ENCODE data around the gene JPT2.

Gene JPT2

DNA sequence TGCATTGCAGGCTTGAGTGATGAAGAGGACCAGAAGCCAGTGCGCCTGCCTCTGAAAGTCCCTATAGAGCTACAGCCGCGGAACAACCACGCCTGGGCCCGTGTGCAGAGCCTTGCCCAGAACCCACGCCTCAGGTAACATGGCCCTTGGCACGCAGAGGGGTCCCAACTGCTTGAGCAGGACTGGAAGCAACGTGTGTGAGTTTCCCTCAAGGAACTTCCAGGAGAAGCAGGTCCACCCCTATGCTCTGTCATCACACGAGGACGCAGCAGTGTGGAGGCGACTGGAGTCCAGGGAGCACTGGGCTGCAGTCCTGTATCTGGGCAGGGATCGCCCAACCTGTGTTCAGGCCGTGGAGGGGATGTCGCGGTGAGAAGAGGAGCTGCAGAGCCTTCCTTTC lies 25.1 kb upstream of the JPT2 start:
- TF ChIP-seq, protein P1, sequence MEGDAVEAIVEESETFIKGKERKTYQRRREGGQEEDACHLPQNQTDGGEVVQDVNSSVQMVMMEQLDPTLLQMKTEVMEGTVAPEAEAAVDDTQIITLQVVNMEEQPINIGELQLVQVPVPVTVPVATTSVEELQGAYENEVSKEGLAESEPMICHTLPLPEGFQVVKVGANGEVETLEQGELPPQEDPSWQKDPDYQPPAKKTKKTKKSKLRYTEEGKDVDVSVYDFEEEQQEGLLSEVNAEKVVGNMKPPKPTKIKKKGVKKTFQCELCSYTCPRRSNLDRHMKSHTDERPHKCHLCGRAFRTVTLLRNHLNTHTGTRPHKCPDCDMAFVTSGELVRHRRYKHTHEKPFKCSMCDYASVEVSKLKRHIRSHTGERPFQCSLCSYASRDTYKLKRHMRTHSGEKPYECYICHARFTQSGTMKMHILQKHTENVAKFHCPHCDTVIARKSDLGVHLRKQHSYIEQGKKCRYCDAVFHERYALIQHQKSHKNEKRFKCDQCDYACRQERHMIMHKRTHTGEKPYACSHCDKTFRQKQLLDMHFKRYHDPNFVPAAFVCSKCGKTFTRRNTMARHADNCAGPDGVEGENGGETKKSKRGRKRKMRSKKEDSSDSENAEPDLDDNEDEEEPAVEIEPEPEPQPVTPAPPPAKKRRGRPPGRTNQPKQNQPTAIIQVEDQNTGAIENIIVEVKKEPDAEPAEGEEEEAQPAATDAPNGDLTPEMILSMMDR (IDR thresholded peaks at IDR 0.05; ENCODE audit: low read depth, low read length, missing control alignments) = no peak
- peaks cover 57% of the 10 kb centered on the region for H3K36me3 ChIP-seq (replicated peaks)
- no peaks in the 10 kb centered on the region for H3K27me3 ChIP-seq (replicated peaks)
- no peak overlapping the region for H3K27ac ChIP-seq
- in situ Hi-C loops (cut with HindIII; ENCODE audit: low pct_ligation_motif_present, low sequenced_read_pairs) = no loop called here
- no peak overlapping the region for H3K4me3 ChIP-seq (ENCODE audit: low read depth, low read length)
- DNase-seq = no peak

DNA sequence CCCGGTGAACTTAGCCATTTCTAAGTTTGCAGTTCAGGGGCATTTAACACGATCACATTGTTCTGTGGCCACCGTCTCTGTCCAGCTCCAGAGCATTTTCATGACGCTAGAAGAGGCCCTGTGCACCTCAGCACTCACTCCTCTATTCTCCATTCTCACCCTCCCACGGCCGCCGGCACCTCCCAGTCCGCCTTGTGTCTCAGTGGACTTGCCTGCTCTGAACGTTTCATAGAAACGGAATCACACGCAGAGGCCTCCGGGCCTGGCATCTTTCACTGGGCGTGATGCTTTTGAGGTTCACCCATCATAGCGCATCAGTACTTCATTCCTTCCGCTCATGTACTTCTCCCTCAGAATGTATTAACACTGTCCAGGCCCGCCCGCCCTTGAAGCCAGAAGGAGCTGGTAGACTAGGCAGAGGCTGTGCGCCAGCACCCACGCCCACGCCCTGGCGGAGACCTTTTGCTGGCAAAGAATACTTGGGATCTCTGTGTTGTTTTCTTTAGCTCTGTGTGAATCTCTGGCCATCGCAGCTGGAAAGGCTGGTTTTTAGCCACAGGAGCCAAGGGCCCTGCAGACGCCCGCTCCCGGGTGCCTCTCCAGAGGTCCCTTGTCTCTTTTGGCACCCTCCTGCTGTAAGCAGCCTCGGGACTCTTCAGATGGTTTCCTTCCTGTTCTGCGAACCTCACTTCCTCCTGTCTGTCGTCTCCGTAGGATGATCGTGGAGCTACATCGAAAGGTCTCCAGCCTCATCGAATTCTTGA lies 23.4 kb upstream of the JPT2 start:
- Histone ChIP-seq H3K4me3 (ENCODE audit: low read depth, low read length) (no peak overlapping the region), H3K36me3 (replicated peaks) (peaks cover 61% of the 10 kb centered on the region), H3K27ac (no peak overlapping the region), H3K27me3 (replicated peaks) (no peaks in the 10 kb centered on the region)
- DNase-seq = no peak
- TF ChIP-seq, protein P1 (IDR thresholded peaks at IDR 0.05; ENCODE audit: low read depth, low read length, missing control alignments) = no peak
- in situ Hi-C loops (cut with HindIII; ENCODE audit: low pct_ligation_motif_present, low sequenced_read_pairs) = no loop called here

DNA sequence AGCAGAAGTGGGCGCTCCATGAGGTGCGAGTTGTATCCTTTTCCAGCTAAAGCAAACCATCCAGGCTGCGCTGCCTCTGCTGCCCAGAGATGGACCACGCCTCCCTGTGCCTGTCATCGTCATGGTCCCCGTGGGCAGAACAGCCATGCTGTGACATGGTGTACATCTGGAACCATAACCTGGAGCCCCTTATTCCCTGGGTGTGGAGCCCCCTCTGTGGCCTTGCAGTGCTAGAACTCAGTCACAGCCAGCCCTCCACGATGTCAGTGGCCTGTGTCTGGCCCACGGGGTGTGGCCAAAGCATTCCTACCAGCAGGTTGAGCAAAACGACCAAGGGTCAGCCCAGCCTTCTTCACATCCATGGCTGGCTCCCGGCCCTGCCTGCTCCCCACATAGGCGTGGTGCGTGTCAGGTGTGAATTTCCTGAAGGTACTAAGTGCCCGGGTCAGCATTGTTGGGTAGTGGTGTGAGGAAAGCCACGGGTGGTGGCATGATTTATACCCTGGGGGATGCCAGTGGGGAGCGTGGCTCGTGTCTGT lies 22.7 kb upstream of the JPT2 start:
- peaks cover 67% of the 10 kb centered on the region for H3K36me3 ChIP-seq (replicated peaks)
- no peak overlapping the region for H3K27ac ChIP-seq
- in situ Hi-C loops (cut with HindIII; ENCODE audit: low pct_ligation_motif_present, low sequenced_read_pairs) = no loop called here

DNA sequence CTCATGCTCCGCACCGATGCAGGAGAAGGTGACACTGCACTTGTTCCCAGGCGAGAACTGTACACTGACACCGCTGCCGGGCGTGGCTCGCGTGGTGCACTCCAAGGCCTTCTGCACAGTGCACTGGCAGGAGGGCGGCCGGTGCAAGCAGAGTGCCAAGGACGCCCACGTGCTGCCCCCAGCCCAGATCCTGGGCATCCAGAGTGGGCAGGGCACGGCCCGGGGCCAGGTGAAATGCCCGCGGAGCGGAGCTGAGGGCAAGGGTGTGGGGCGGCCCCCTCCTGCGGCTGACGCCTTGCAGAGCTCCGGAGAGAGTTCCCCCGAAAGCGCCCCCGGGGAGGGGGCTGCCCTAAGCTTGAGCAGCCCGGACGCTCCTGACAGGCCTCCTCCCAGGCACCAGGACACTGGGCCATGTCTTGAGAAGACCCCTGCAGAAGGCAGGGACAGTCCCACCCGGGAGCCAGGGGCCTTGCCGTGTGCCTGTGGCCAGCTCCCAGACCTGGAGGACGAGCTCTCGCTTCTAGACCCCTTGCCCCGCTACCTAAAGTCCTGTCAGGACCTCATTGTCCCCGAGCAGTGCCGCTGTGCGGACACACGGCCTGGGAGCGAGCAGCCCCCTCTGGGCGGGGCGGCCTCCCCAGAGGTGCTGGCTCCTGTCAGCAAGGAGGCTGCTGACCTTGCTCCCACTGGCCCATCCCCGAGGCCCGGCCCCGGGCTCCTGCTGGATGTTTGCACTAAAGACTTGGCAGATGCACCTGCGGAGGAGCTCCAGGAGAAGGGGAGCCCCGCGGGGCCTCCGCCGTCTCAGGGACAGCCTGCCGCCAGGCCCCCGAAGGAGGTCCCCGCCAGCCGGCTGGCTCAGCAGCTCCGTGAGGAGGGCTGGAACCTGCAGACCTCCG lies 21.9 kb upstream of the JPT2 start:
- Histone ChIP-seq H3K36me3 (replicated peaks) (peaks cover 66% of the 10 kb centered on the region), H3K27me3 (replicated peaks) (no peaks in the 10 kb centered on the region), H3K27ac (no peak overlapping the region), H3K4me3 (ENCODE audit: low read depth, low read length) (no peak overlapping the region)
- TF ChIP-seq, protein P1 (IDR thresholded peaks at IDR 0.05; ENCODE audit: low read depth, low read length, missing control alignments) = no peak
- no peak for DNase-seq
- in situ Hi-C loops (cut with HindIII; ENCODE audit: low pct_ligation_motif_present, low sequenced_read_pairs) = no loop called here

More for the DNA sequence above, 22.7 kb upstream of the JPT2 start:
- DNase-seq = no peak
- TF ChIP-seq, protein P1 (IDR thresholded peaks at IDR 0.05; ENCODE audit: low read depth, low read length, missing control alignments) = no peak
- Histone ChIP-seq H3K4me3 (ENCODE audit: low read depth, low read length) (no peak overlapping the region), H3K27me3 (replicated peaks) (no peaks in the 10 kb centered on the region)

DNA sequence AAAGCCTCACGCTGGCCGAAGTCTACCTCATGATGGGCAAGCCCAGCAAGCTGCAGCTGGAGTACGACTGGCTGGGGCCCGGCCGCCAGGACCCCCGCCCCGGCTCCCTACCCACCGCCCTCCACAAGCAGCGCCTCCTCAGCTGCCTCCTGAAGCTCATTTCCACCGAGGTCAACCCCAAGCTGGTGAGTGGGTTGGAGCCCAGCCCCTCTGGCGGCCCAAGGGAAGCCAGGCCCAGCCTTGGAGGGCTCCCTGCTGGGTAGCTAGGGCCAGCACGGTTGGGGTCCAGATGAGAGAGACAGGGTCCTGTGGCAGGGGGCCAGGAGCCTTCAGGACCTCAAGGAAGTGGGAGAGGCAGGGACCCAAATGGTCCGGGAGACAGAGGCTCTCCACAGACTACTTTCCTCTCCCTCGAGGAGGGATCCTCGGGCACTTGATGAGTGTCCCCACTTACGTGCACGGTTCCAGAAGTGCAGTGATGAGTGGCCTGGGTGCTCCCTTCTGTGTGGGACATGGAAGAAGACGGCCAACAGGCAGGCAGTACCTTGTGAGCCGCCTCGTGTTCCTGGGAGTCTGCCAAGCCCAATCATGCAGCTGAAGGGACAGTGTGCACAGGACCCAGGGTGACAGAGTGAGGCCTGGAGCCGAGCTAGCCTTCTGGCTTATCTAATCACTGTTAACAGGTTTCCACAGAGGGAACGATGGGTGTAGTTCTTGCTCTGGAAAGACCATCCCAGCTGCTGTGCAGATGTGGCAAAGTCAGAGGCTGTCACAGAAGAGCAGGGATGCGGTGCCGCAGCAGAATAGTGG lies 21.1 kb upstream of the JPT2 start:
- H3K4me3 ChIP-seq (ENCODE audit: low read depth, low read length) = no peak overlapping the region
- DNase-seq = no peak
- no peaks in the 10 kb centered on the region for H3K27me3 ChIP-seq (replicated peaks)
- TF ChIP-seq, protein P1 (IDR thresholded peaks at IDR 0.05; ENCODE audit: low read depth, low read length, missing control alignments) = no peak
- in situ Hi-C loops (cut with HindIII; ENCODE audit: low pct_ligation_motif_present, low sequenced_read_pairs) = no loop called here
- H3K36me3 ChIP-seq (replicated peaks) = peaks cover 67% of the 10 kb centered on the region
- no peak overlapping the region for H3K27ac ChIP-seq
